PC-9 (cell line): ENCODE measurements around the gene TLE4. TPM values are rescaled to one million over a fixed set of nuclear protein-coding genes. Genes with fewer than 3 reads are reported as not detected.

Experiments
- BruUV-seq: library from RNA; stranded (reverse); fragments of 400-500 nt; replicated peaks from 2 replicates; lab custom pipeline; 2021; lab: Mats Ljungman, UMichigan
- CTCF ChIA-PET: fragments of 300-600 bp; sonication (Branson Sonifier 250); formaldehyde crosslinking; loops from one replicate; lab custom pipeline; 2022; ENCODE audit warnings: antibody characterized with exemption; lab: Charles Lee
- POLR2A ChIA-PET: fragments of 300-600 bp; sonication (Branson Sonifier 250); formaldehyde crosslinking; loops from one replicate; lab custom pipeline; 2022; ENCODE audit warnings: antibody characterized with exemption; ENCODE audit not compliant: unreplicated experiment; lab: Charles Lee
- DNase-seq, 2 experiments: peaks; one replicate each; pipeline versions ENCODE4 v3.0.0 to v3.0.0-alpha.2; 2015 to 2022; ENCODE audit warnings: mixed read lengths in 1 of 2
- H2AFZ ChIP-seq: fragments of 200-600 bp; sonication (generic); 2 replicates; pipeline ENCODE4 v1.8.1; 2017; ENCODE audit warnings: antibody characterized with exemption
- H3F3A ChIP-seq: fragments of 200-600 bp; sonication (generic); 2 replicates; pipeline ENCODE4 v1.8.1; 2017; ENCODE audit warnings: antibody characterized with exemption, mild to moderate bottlenecking, low read depth; ENCODE audit not compliant: insufficient read depth
- H3K27ac ChIP-seq: fragments of 200-600 bp; sonication (generic); 2 replicates; pipeline ENCODE4 v1.6.1; 2016; ENCODE audit warnings: mixed run types
- H3K27me3 ChIP-seq: fragments of 200-600 bp; sonication (generic); 2 replicates; pipeline ENCODE4 v1.6.1; 2016; ENCODE audit warnings: low read depth, mixed run types; ENCODE audit not compliant: insufficient read depth
- H3K36me3 ChIP-seq: fragments of 200-600 bp; sonication (generic); 2 replicates; pipeline ENCODE4 v1.6.1; 2016; ENCODE audit warnings: low read depth, mixed run types
- H3K4me1 ChIP-seq: fragments of 200-600 bp; sonication (generic); replicated peaks from 2 replicates; pipeline ENCODE4 v1.6.1; 2016; ENCODE audit warnings: mixed run types; ENCODE audit not compliant: insufficient read depth
- H3K4me2 ChIP-seq: fragments of 200-600 bp; sonication (generic); 2 replicates; pipeline ENCODE4 v1.6.1; 2017; ENCODE audit warnings: mixed run types
- H3K4me3 ChIP-seq: fragments of 200-600 bp; sonication (generic); 2 replicates; pipeline ENCODE4 v1.6.1; 2016; ENCODE audit warnings: mixed run types
- H3K79me2 ChIP-seq: fragments of 200-600 bp; sonication (generic); 2 replicates; pipeline ENCODE4 v1.6.1; 2017; ENCODE audit warnings: low read depth, mixed run types
- H3K9me2 ChIP-seq: fragments of 200-600 bp; sonication (generic); 2 replicates; pipeline ENCODE4 v1.8.1; 2017; ENCODE audit warnings: mild to moderate bottlenecking; ENCODE audit not compliant: insufficient read depth
- H3K9me3 ChIP-seq: fragments of 200-600 bp; sonication (generic); 2 replicates; pipeline ENCODE4 v1.8.1; 2016; ENCODE audit warnings: low read depth; ENCODE audit not compliant: insufficient read depth
- H4K20me1 ChIP-seq: fragments of 200-600 bp; sonication (generic); 2 replicates; pipeline ENCODE4 v1.8.1; 2017; ENCODE audit not compliant: insufficient read depth
- EZH2 ChIP-seq: fragments of 200-600 bp; sonication (generic); IDR thresholded peaks from 2 replicates; pipeline ENCODE4 v1.8.0; 2017; ENCODE audit warnings: antibody characterized with exemption, low read depth
- intact Hi-C: fragments of 100-400 bp; cut with micrococcal nuclease; formaldehyde crosslinking; loops from one replicate; pipeline ENCODE4 v1.10.0; 2022; ENCODE audit not compliant: unreplicated experiment
- total RNA-seq: library from RNA; stranded (reverse); gene quantifications from 2 replicates; pipeline ENCODE4 v1.2.3, GENCODE V29; 2021
- TF ChIP-seq, protein P1 (sequence below): fragments of 200-600 bp; sonication (generic); conservative IDR thresholded peaks from 2 replicates; pipeline ENCODE4 v1.6.1; 2017; ENCODE audit warnings: mixed run types, antibody characterized with exemption, mild to moderate bottlenecking, moderate library complexity

TLE4 gene
- total RNA-seq, 1 experiment from 2014 or later: not detected

DNA sequence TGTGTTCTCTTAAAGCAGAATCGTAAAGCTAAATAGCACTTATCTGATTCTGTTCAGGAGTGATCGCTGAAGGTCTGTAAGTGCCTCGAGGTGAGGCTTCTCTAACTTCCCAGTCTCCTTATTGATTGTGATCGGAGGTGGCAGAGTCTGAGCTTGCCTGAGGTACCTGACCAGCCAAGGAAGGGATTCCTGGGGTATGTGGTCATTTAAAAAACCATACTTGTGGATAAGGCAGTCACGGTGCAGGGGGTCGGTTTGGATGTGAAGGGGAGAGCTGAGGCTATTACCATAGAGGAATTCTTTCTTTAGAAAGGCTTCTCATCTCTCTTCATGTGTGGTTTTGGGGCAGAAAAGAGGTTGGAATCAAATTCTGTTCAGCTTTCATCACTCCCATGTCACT, 193.7 kb downstream of the TLE4 start:
- CTCF ChIA-PET: no interaction called here

DNA sequence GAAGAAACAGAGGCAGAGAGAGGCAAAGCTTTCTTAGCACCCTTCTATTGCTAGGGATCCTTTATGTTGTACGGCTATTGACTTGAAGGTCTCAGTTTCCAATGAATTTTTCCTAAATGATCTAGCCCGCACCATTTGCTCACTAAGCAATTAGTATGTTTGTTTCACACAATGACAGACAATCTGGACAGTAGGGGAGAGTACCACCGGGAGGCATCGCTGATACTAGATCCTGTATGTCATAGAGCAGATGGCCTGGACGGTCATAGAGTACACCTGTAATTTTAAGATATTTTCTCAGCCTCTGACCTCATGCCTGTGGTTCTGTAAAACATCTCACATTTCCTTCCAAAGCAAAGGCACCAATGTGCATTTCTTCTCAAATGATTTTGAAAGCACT, 194.3 kb downstream of the TLE4 start:
- Histone ChIP-seq H3K4me3 (no peak overlapping the region), H3F3A (no peaks in the 10 kb centered on the region), H3K36me3 (no peaks in the 10 kb centered on the region), H3K4me2 (no peak overlapping the region), H4K20me1 (no peaks in the 10 kb centered on the region), H3K27me3 (peaks cover 29% of the 10 kb centered on the region), H3K27ac (no peak overlapping the region), H2AFZ (no peak overlapping the region), H3K9me2 (no peaks in the 10 kb centered on the region), H3K79me2 (no peaks in the 10 kb centered on the region), H3K4me1 (no peaks in the 10 kb centered on the region), H3K9me3 (no peaks in the 10 kb centered on the region)
- no peak for DNase-seq
- ChIA-PET CTCF (no interaction called here), POLR2A (no interaction called here)
- TF ChIP-seq, protein P1, sequence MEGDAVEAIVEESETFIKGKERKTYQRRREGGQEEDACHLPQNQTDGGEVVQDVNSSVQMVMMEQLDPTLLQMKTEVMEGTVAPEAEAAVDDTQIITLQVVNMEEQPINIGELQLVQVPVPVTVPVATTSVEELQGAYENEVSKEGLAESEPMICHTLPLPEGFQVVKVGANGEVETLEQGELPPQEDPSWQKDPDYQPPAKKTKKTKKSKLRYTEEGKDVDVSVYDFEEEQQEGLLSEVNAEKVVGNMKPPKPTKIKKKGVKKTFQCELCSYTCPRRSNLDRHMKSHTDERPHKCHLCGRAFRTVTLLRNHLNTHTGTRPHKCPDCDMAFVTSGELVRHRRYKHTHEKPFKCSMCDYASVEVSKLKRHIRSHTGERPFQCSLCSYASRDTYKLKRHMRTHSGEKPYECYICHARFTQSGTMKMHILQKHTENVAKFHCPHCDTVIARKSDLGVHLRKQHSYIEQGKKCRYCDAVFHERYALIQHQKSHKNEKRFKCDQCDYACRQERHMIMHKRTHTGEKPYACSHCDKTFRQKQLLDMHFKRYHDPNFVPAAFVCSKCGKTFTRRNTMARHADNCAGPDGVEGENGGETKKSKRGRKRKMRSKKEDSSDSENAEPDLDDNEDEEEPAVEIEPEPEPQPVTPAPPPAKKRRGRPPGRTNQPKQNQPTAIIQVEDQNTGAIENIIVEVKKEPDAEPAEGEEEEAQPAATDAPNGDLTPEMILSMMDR: no peak
- TF ChIP-seq EZH2: 0 out of 2 replicates have a peak, but pooled peaks have one; percentile 46
- intact Hi-C loops: no loop called here
- BruUV-seq: no TSS peak

More for the DNA sequence above, 193.7 kb downstream of the TLE4 start:
- no peak for DNase-seq
- H3K4me2 ChIP-seq: no peak overlapping the region
- no peak overlapping the region for H2AFZ ChIP-seq
- H3K9me2 ChIP-seq: no peaks in the 10 kb centered on the region
- H3K36me3 ChIP-seq: no peaks in the 10 kb centered on the region
- H3K4me3 ChIP-seq: no peak overlapping the region
- no peaks in the 10 kb centered on the region for H4K20me1 ChIP-seq
- TF ChIP-seq, protein P1: no peak
- no peak for TF ChIP-seq EZH2
- no TSS peak for BruUV-seq
- no peaks in the 10 kb centered on the region for H3K4me1 ChIP-seq
- no peaks in the 10 kb centered on the region for H3K79me2 ChIP-seq
- peaks cover 29% of the 10 kb centered on the region for H3K27me3 ChIP-seq
- no peak overlapping the region for H3K27ac ChIP-seq
- no peaks in the 10 kb centered on the region for H3K9me3 ChIP-seq
- H3F3A ChIP-seq: no peaks in the 10 kb centered on the region
- intact Hi-C loops: no loop called here
- POLR2A ChIA-PET: no interaction called here

DNA sequence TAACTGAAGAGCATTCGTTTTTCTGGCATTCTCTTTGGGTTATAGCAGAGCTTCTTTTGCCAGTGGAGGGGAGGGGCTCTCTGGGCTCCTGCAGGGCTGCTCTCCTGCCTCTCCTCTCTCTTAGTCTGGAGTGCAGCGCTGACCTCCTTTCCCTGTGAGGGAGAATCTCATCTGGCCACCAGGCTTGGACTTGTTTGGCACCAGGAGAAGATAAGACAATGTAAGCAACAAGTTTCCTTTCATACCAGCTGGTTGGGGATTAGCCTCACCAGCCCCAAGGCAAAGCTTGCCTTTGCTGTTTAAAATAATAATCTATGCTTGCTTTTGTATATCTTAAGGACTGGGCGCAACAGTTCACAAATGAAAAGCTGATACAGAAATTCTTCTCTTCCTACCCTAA, 196.4 kb downstream of the TLE4 start:
- TF ChIP-seq EZH2: no peak
- TF ChIP-seq, protein P1: no peak
- intact Hi-C loops: no loop called here

More for the DNA sequence above, 196.4 kb downstream of the TLE4 start:
- ChIA-PET CTCF (no interaction called here), POLR2A (no interaction called here)
- H3K4me3 ChIP-seq: no peak overlapping the region
- H3K79me2 ChIP-seq: no peaks in the 10 kb centered on the region
- H3K36me3 ChIP-seq: no peaks in the 10 kb centered on the region
- no peaks in the 10 kb centered on the region for H3K4me1 ChIP-seq
- H3K27ac ChIP-seq: no peak overlapping the region
- no peaks in the 10 kb centered on the region for H3F3A ChIP-seq
- H3K9me2 ChIP-seq: 0 out of 2 replicates have a peak, but pooled peaks cover 1% of the 10 kb centered on the region
- no peak overlapping the region for H3K4me2 ChIP-seq
- no TSS peak for BruUV-seq
- no peak overlapping the region for H2AFZ ChIP-seq
- H3K9me3 ChIP-seq: no peaks in the 10 kb centered on the region
- H4K20me1 ChIP-seq: no peaks in the 10 kb centered on the region
- H3K27me3 ChIP-seq: peaks cover 21% of the 10 kb centered on the region
- no peak for DNase-seq
